HepG2 (cell line): ENCODE data around the gene RIPOR3. TPM values are rescaled to one million over a fixed set of nuclear protein-coding genes. Genes with fewer than 3 reads are reported as not detected.

Experiments
- CHD2 ChIP-seq: IDR thresholded peaks from 2 replicates; pipeline ENCODE4 v1.6.1; 2011; ENCODE audit warnings: low read depth, low read length, improper control_type of control experiment
- ELF1 ChIP-seq: sonication (generic); formaldehyde crosslinking; IDR thresholded peaks from 2 replicates; pipeline ENCODE4 v1.4.0; 2020; ENCODE audit warnings: missing genetic modification reagents
- GZF1 ChIP-seq: sonication (generic); formaldehyde crosslinking; IDR thresholded peaks from 2 replicates; pipeline ENCODE4 v1.5.1; 2020; ENCODE audit warnings: mild to moderate bottlenecking, missing genetic modification reagents
- HES4 ChIP-seq: sonication (generic); formaldehyde crosslinking; IDR thresholded peaks from 2 replicates; pipeline ENCODE4 v1.9.0; 2021; ENCODE audit warnings: mild to moderate bottlenecking, missing genetic modification reagents, borderline replicate concordance
- HOXA3 ChIP-seq: sonication (generic); formaldehyde crosslinking; IDR thresholded peaks from 2 replicates; pipeline ENCODE4 v1.5.0; 2020; ENCODE audit warnings: missing genetic modification reagents
- MTERF4 ChIP-seq: sonication (generic); formaldehyde crosslinking; IDR thresholded peaks from 2 replicates; pipeline ENCODE4 v1.8.0; 2023; ENCODE audit warnings: mild to moderate bottlenecking, missing genetic modification reagents
- MZF1 ChIP-seq: sonication (generic); formaldehyde crosslinking; IDR thresholded peaks from 2 replicates; pipeline ENCODE4 v1.8.1; 2023; ENCODE audit warnings: mild to moderate bottlenecking, missing genetic modification reagents, borderline replicate concordance
- NFIC ChIP-seq: IDR thresholded peaks from 2 replicates; pipeline ENCODE4 v1.6.1; 2012; ENCODE audit warnings: mild to moderate bottlenecking, low read length, inconsistent platforms
- POGZ ChIP-seq: sonication (generic); formaldehyde crosslinking; IDR thresholded peaks from 2 replicates; pipeline ENCODE4 v1.4.0; 2020; ENCODE audit warnings: mild to moderate bottlenecking, missing genetic modification reagents
- RNF219 ChIP-seq: sonication (generic); formaldehyde crosslinking; IDR thresholded peaks from 2 replicates; pipeline ENCODE4 v1.5.0; 2020; ENCODE audit warnings: mild to moderate bottlenecking, missing genetic modification reagents
- ZBTB10 ChIP-seq: sonication (generic); formaldehyde crosslinking; IDR thresholded peaks from 2 replicates; pipeline ENCODE4 v1.4.0; 2020; ENCODE audit warnings: missing genetic modification reagents, borderline replicate concordance
- ZFP1 ChIP-seq: IDR thresholded peaks from 2 replicates; pipeline ENCODE4 v1.6.1; 2016
- ZNF34 ChIP-seq: sonication (generic); formaldehyde crosslinking; IDR thresholded peaks from 2 replicates; pipeline ENCODE4 v1.4.0; 2020; ENCODE audit warnings: mild to moderate bottlenecking, missing genetic modification reagents, borderline replicate concordance
- ZNF598 ChIP-seq: sonication (generic); formaldehyde crosslinking; IDR thresholded peaks from 2 replicates; pipeline ENCODE4 v1.5.1; 2020; ENCODE audit warnings: mild to moderate bottlenecking, missing genetic modification reagents, borderline replicate concordance
- ZNF878 ChIP-seq: sonication (generic); formaldehyde crosslinking; IDR thresholded peaks from 2 replicates; pipeline ENCODE4 v1.8.1; 2023; ENCODE audit warnings: mild to moderate bottlenecking, missing genetic modification reagents, moderate library complexity
- polyA plus RNA-seq, 8 experiments: library from polyadenylated mRNA; depleted of rRNA in 3 of 8; stranded (reverse) in 7 of 8; unstranded in 1 of 8; fragments of >200 nt; fragmentation: Illumina TruSeq in 4 of 8; extraction: Trizol in 4 of 8; gene quantifications; 2 replicates each; pipeline versions ENCODE4 v1.2.1 to v1.2.3, GENCODE V29; 2011 to 2016; ENCODE audit warnings: low read depth in 4 of 8, missing spikeins in 1 of 8, mixed read lengths in 1 of 8; ENCODE audit not compliant: insufficient read depth in 1 of 8
- total RNA-seq, 5 experiments: library from RNA; depleted of rRNA; stranded (reverse); fragments of >200 nt; fragmentation: Illumina TruSeq; extraction: Trizol; gene quantifications; 2 replicates each; pipeline ENCODE4 v1.2.3, GENCODE V29; 2016; ENCODE audit warnings: low read depth in 1 of 5
- TF ChIP-seq, protein P1 (sequence below): IDR thresholded peaks from 2 replicates; pipeline ENCODE4 v1.4.0; 2020; ENCODE audit warnings: mild to moderate bottlenecking, missing genetic modification reagents
- TF ChIP-seq, protein P2 (sequence below): sonication (generic); formaldehyde crosslinking; IDR thresholded peaks from 2 replicates; pipeline ENCODE4 v1.9.0; 2022; ENCODE audit warnings: missing genetic modification reagents, mild to moderate bottlenecking, borderline replicate concordance

Gene RIPOR3
- total and polyA plus RNA-seq, 2 of the 13 experiments (the other 11 are each of a cell fraction or from before 2014, with no cell fraction given), result 0.18 TPM; not detected in 1

DNA sequence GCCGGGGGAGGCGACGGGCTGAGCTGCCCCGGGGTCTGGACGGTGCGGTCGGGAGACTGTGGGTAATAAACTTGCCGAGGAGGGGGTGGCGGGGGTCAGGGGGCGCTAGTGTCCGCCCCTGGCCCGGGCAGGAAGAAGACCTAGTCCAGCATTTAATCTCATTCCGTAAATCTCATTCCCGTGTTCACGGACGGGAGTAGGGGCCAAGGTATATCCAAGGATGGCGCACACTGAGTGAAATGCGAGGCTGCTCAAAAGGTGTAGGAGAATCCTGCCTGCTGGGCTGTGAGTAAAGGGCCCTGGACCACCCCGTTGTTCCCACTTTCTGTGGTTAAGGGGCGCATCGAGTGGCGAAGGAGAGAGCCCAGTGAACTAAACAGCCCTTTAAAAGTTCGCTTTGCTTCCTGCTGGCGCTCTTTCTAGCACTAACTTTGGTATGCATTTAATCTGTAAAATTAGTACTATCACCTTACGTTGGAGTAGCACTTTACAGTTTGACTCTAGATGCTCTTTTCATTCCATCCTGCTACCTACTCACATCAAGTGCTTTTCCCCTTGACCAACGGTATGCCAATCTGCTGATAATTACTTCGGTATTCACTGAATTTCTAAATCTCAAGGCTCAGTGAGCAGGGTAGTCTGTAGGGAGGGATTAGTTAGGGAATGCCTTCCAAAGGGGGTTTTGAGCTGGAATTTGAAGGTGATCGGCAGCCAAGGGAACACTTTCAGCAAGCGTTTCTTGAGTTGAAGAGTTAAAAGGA, 40.8 kb upstream of the RIPOR3 start (continued):
- TF ChIP-seq, protein P1, sequence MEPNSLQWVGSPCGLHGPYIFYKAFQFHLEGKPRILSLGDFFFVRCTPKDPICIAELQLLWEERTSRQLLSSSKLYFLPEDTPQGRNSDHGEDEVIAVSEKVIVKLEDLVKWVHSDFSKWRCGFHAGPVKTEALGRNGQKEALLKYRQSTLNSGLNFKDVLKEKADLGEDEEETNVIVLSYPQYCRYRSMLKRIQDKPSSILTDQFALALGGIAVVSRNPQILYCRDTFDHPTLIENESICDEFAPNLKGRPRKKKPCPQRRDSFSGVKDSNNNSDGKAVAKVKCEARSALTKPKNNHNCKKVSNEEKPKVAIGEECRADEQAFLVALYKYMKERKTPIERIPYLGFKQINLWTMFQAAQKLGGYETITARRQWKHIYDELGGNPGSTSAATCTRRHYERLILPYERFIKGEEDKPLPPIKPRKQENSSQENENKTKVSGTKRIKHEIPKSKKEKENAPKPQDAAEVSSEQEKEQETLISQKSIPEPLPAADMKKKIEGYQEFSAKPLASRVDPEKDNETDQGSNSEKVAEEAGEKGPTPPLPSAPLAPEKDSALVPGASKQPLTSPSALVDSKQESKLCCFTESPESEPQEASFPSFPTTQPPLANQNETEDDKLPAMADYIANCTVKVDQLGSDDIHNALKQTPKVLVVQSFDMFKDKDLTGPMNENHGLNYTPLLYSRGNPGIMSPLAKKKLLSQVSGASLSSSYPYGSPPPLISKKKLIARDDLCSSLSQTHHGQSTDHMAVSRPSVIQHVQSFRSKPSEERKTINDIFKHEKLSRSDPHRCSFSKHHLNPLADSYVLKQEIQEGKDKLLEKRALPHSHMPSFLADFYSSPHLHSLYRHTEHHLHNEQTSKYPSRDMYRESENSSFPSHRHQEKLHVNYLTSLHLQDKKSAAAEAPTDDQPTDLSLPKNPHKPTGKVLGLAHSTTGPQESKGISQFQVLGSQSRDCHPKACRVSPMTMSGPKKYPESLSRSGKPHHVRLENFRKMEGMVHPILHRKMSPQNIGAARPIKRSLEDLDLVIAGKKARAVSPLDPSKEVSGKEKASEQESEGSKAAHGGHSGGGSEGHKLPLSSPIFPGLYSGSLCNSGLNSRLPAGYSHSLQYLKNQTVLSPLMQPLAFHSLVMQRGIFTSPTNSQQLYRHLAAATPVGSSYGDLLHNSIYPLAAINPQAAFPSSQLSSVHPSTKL (CRISPR knock-in tag), result no peak
- TF ChIP-seq, protein P2, sequence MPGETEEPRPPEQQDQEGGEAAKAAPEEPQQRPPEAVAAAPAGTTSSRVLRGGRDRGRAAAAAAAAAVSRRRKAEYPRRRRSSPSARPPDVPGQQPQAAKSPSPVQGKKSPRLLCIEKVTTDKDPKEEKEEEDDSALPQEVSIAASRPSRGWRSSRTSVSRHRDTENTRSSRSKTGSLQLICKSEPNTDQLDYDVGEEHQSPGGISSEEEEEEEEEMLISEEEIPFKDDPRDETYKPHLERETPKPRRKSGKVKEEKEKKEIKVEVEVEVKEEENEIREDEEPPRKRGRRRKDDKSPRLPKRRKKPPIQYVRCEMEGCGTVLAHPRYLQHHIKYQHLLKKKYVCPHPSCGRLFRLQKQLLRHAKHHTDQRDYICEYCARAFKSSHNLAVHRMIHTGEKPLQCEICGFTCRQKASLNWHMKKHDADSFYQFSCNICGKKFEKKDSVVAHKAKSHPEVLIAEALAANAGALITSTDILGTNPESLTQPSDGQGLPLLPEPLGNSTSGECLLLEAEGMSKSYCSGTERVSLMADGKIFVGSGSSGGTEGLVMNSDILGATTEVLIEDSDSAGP (CRISPR knock-in tag), result no peak
- 0 out of 2 replicates have a peak, but pooled peaks have one; percentile 41 for TF ChIP-seq ZNF878 (CRISPR knock-in tag)
- no peak; the same call in 1 of the 2 replicates for TF ChIP-seq NFIC
- TF ChIP-seq RNF219, result no peak; the same call in 1 of the 2 replicates
- TF ChIP-seq MZF1, result no peak
- no peak; the same call in 1 of the 2 replicates for TF ChIP-seq ZBTB10 (CRISPR knock-in tag)
- TF ChIP-seq GZF1 (CRISPR knock-in tag), result peak; percentile 7; the same call in 1 of the 2 replicates
- TF ChIP-seq CHD2, result peak; percentile 76; the same call in 1 of the 2 replicates
- 0 out of 2 replicates have a peak, but pooled peaks have one; percentile 6 for TF ChIP-seq ZNF34 (CRISPR knock-in tag)
- TF ChIP-seq HOXA3 (CRISPR knock-in tag), result no peak
- no peak for TF ChIP-seq ZFP1 (CRISPR knock-in tag)
- TF ChIP-seq MTERF4 (CRISPR knock-in tag), result no peak
- no peak for TF ChIP-seq POGZ (CRISPR knock-in tag)
- no peak for TF ChIP-seq ZNF598 (CRISPR knock-in tag)
- 0 out of 2 replicates have a peak, but pooled peaks have one; percentile 9 for TF ChIP-seq ELF1
- TF ChIP-seq HES4, result no peak
